Activated CD4-positive, alpha-beta T cell treated with anti-CD3 and anti-CD28 coated beads for 48 hours (primary cell): ENCODE data around the gene USHBP1.

ENCODE experiments used
- DNase-seq: peaks from one replicate; pipeline ENCODE4 v3.0.0-alpha.2; 2020

Gene USHBP1

DNA sequence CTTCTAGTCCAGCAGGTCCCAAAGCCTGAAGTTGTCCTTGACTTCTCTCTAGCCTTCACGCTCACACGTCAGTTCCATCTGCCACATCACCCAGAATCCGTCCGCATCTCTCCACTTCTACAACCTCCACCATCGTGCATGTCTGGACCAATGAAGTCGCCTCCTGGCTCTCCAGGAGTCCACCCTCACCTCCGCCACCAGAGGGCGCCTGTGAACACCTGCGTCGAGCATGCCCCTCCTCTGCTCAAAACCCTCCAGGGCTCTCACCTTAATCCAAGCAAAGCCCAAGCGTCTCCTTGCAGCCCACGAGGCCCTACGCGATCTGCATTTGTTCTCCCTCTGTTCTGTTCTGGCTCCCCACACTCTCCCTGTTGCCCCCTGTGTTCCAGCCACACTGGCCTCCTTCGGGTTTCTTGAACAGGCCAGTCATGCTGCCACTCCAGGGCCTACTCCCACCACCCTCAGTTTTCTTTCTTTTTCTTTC is 3.7 kb downstream of the USHBP1 start:
- DNase-seq: peak; percentile 95

DNA sequence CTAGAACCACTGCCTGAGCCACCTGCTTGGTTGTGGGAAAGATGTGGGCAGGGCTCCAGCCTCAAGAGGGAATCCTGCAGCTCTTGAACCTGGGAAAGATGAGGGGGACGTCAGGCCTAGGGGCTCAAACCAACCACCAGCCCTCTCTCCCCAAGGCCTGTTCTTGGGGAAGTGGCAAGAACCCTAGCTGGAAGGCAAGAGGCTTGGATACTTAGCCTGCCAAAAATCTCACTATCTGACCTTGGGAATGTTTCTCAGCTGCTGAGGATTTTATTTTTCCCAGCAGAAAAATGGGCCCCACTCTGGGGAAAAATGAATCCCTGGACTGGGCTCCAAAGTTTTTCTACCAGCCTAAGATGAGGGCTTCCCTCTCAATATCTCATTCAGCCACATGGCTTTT is 4.6 kb downstream of the USHBP1 start:
- no peak for DNase-seq

DNA sequence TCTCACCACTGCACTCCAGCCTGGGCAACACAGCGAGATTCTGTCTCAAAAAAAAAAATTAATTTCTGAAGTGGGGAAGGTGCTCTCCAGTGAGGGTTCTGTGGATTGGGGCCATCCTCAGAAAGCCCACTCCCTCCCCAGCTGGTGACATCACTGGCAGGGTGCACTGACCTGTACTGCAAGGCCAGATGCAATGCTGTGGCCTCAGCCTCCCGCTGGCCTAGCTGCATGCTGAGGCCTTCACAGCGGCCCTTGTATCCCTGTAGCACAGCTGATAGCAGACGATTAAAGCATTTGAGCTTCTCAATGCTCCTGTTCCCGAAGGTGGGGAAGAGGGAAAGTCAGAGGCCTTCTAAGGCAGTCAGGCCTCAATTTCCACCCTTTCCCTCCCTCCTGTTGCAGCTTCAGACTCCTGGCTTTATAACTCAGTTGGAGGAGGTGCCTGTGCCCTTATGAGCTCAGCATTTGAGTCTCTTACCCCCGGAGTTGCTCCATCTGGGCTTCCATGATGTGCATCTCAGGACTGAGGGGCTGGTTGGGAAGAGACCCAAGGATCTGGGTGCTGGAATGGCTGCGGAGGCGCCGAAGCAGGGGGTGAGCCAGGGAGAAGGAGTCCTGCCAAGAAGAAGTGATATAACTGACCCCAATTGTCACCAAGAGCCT is 5.3 kb downstream of the USHBP1 start:
- no peak for DNase-seq

DNA sequence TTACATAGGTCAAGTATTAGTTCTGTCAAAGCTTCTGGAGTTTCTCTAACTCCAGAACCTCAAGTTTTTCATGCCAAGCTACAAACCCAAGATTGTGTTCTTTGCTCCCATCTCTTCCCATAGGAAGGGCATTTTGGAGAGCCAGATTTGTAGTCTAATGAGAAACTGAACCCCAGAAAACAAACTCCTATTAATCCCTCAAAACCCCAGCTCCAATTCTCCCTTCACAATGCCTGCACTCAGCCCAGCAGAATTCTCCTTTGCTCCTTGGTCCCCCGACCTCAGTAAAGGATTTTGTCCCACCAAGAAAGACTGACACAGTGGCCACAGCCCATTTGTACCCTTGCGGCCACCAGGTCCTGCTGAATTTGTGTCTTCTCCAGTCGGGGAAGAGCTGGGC is 8.4 kb downstream of the USHBP1 start:
- DNase-seq: no peak

DNA sequence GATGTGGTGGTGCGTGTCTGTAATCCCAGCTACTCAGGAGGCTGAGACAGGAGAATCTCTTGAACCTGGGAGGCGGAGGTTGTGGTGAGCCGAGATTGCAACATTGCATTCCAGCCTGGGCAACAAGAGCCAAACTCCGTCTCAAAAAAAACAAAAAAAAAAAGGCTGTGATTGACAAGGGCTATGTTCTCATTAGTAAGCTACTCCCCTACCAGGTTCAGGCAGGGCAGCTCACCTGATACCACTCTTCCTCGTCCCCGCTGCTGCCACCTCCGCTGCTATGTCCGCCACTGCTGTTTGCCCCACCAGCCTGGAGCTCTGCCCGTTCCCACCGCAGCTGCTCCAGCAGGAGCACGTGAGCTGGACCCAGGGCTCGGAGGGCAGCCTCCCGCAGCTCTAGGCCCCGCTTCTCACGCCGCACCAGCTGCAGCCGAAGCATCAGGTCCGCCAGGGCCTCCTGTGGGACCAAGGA is 9.4 kb downstream of the USHBP1 start:
- no peak for DNase-seq

DNA sequence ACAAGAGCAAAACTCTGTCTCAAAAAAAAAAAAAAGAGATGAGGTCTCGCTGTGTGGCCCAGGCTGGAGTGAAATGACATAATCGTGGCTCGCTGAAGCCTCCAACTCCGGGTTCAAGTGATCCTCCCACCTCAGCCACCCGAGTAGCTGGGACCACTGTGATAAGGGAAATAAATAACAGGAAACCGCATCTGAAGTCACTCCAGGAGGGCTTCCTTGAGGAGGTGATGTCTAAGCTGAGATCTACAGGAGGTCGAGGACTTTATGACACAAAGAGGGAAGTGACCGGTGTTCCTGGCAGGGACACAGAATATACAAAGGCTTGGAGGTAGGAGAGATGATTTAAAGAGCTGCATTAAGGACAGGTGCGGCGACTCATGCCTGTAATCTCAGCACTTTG is 9.9 kb downstream of the USHBP1 start:
- DNase-seq: no peak

DNA sequence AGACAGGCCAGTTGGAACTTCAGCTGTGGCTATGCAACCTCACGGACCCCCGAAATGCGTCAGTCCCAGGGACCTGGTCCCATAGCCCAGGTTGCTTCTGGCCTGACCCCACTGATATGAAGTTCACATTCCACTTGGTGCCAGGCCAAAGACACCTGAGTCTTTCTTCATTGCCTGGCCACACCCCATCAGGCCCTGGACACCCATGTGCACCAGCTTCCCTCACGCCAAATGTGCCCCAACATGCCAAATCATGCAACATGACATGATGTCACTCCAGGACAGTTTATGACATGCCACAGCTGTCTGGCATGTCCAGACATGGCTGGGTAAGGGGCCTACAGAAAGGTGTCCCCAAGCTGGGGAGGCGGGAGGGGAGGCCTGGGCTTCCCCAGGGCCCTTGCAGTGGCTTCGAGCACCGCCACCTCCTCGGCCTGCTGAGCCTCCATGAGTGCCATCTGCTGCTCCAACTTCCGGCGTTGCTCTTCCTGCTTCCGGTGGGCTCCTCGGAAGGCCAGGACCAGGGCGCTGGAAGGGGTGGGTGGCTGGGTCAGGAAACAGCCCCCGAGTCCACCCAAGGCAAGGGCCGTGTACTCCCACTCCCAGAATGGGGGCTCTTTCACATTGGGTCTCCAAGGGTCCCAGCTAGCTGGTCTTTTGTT is 14.5 kb downstream of the USHBP1 start:
- DNase-seq: no peak

DNA sequence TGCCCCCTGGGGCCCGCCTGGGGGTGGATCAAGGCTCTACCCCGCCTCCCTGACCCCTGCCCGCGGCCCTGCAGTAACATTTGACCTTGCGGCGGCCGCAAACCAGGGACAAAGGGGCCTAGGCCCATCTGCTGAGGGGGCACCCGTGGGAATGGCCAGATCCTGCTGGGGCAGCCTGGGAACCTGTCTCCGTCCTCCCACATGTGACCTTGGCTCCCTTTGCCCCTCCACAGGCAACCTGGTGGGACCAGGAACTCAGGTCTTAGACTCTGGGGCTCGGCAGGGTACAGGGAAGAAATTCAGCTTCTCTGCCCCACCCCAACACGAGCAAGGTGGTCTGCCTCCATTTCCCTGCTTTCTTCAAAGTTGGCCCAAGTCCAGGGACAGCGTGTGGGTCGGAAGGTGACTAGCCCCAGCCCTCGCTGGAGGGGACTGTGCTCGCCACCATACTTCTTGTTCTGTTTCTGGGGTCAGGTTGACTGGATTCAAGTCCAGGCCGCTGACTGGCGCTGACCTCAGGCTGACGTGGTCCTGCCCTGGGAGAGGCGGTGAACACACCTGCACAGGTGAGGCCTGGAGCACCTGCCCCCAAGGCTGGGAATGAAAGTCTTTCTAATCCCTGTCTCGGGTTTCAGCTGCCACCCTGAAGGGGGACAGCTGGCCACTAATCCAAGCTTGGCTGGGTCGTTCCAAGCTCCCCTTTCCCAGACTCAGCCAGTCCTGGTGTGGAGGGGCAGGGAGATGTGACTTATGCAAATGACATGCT is 16.4 kb downstream of the USHBP1 start:
- no peak for DNase-seq

DNA sequence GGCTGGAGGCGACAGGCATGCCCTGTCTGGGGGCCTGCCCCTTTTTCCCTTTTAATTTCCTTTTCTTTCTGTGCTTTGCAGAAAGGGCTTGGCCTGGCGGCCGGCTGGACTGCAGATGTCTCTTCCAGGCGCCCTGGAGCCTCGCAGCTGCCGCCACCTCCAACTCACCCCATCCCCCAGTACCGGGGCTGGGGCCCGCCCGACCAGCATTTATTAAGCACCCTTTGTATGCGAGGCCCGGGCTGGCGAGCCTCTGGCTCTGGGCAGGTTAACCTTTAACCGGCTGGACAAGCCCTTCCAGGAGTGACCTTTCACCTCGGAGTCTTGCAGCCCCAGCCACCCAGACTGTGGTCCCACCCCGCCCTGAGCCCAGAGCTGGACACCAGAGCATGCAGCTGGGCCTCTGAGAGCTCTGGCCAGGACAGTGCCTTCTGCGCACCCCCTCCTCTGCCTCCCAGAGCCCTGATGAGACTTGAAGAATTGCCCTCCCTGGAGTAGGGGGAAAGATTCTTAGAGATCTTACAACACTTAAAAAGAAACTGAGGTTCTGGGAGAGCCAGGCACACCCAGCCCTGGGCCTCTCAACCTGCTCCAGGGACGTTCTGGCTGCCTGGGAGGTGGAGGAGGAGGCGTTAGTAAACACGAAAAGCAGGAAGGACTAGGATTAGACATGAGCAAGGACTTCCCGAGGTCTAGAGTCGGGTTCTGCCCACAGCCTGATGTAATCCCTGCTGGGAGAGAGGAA is 17.7 kb downstream of the USHBP1 start:
- no peak for DNase-seq

DNA sequence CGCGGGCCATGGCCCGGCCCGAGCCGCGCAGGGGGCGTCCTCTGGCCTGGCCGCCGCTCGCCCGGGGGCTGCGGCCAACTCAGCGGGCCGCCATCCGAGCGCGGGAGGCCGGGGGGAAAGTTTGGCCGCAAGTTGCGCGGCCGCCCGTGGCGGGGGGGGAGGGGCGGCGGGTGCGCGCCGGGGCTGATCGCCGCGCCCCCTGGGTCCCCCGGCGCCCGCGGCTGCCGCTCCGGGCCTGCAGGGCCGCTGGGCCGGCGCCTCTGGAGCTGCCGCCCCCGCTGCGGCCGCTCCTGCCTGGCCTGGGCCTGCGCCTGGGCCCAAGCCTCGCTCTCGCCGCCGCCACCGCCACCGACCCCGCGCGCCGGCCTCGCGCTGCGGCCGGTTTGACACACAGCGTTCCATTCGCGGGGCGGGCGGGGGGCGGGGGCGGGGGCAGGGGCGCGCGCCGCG is 19.0 kb downstream of the USHBP1 start, which contains the start of gene NR2F6:
Gene NR2F6 (minus strand): TSS at position 385 of the 450 bp plus-strand sequence. CDS start 699 bp downstream, outside the sequence.
- DNase-seq: no peak

DNA sequence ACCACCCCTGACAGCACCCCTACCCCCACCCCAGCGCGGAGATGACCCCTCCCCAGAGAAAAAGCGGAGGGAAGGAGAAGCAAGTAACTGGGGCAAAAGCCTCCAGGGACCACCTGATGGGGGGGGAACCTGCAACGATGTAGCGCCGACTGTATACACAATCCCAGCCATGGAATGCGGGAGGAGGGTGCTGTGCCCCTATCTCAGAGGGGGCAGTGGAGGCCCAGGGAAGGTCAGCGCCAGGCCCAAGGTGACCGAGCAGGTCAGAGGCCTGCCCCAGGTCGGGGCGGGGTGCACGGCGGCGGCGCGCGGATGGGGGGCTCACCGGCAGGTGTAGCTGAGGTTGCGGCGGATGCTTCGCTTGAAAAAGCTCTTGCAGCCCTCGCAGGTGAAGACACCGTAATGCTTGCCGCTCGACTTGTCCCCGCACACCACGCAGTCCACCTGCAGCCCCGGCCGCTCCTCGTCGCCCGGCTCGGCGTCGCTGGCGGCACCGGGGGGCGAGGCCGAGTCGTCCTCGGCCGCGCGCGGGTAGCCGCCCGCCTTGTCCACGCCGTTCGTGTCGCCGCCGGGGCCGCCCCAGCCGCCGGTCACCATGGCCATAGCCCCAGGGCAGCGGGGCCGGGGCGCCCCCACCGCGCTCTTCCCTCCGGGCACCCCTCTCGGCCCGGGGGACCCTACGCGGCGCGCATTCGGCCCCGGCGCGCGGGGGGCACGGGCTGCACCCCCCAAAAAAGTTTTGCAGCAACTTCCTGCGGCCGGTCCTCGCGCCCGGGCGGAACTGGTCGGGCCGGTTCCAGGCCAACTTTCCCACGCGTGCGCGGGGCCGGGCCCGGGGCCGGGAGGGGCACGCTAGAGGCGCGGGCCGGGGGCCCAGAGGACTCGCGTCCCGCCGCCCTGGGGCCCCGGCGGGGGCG is 19.7 kb downstream of the USHBP1 start:
- DNase-seq: no peak

DNA sequence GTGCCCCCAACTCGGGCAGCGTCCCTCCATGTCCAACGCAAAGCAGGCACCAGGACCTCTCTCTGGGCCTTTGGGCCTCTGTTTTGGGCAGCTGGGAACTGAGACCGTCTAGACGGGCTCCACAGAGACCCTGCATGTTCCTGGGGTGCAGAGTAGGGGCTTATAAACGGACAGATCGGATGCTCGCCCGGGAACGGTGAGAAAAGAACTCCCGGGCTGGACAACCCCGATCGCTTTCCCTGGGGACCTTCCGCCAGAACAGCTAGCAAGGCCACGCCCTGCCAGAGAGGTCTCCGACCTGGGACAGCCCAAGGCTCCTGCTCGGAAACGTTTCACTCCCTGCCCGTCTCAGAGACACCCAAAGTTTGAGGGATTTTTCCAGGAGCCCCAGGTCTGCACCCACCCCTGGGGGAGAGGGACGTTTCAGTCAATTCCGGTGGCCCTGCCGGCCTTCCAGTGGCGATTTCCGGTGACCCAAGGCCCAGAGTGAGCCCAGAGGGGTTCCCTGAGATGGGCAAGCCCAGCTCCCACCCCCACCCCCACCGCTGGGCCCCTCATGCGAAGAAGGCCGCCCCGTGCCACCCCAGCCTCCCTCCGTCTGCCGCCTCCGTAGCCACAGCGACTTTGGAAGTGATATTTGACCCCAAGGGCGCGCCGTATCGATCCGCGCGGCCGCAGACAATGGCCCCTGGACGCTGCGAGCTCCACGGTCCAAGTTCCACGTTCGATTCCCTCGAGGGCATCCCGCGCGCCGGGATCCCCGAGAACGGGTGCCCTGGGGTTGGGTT is 20.5 kb downstream of the USHBP1 start:
- DNase-seq: no peak

DNA sequence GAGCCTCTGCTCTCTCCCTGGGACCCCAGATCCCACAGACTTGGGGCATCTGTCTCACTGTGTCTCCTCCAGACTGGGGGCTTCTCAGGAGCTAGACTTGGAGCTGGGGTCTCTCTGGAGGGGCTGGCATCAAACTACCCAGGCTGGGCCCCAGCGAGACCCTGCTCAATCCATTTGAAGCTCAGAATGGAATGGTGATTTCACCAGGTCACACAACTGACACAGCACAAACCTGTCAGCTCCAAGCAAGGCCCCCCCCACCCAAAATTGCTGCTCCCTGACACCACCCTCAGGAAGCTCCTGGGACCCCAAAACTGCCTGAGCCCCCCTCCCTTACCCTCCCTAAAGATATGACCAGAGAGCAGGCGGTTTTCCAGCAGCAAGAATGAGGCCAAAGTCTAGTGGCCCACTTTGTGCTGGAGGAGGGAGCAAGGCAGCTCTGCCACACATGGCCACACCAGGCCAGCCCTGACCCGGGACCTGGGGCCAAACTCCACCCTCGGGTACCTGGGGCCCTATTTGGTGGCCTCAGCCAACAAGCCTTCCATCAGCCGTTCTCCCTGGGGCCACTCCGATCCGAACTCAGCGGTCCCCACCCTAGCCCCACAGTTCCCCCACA is 21.2 kb downstream of the USHBP1 start:
- no peak for DNase-seq

DNA sequence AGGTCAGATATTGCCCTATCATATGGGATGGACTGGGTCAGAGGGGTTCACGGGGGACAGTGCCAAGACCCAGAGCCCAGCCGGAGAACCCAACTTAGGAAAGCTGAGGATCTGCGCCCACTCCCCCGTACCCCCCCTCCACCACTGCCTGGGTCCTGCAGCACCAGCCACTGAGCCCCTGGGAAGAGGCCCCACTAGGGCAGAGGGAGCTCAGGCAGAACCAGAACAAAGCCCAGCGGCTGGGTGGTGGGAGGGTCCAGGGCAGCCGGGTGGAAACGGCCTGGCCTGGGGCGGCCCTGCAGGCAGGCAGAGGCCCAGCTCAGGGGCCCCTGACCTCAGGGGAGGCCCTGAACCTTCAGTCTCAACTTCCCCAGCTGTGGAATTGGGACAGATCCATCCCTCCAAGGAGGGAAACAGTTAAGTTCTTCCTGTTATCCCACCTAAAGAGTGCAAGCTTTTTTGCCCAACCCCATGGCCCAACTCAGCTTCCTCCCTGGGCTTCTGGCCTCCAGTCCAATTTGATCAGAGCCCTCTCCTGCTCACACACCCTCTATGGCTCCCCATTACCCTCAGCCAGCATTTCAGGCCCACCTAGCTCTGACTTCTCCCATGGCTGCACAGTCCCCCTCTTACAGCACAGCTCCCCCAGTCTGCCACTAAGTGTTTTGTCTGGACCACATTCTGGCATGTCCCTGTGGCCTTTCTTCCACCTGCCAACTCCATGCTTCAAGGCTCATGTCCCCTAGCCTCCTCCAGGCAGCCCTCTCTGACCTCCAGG is 21.9 kb downstream of the USHBP1 start:
- no peak for DNase-seq

DNA sequence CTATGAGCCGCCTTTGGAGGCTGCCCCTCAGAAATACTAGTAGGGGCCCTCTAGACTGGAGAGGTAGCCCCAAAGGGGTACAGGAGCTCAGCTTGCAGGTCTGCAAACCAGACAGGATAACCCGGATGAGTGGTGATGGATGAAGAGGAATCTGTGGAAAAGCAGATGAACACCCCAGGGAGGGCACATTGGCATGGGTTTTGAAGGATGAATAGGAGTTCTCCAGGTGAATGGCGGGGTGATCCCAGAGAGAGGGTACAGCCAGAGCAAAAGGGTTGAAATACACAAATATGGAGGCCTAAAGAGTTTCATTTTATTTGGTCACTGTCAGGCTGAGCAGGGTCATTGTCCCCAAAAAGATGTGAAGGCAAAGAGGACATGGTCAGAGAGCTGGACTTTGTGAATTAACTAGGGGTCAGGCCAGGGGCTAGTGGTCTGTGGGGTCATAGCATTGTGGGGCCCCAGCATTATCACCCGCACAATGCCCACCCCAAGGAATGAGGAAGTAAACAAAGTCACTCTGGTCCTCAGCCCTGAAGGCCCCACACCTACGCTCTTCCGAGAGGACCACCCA is 23.6 kb downstream of the USHBP1 start:
- DNase-seq: no peak

DNA sequence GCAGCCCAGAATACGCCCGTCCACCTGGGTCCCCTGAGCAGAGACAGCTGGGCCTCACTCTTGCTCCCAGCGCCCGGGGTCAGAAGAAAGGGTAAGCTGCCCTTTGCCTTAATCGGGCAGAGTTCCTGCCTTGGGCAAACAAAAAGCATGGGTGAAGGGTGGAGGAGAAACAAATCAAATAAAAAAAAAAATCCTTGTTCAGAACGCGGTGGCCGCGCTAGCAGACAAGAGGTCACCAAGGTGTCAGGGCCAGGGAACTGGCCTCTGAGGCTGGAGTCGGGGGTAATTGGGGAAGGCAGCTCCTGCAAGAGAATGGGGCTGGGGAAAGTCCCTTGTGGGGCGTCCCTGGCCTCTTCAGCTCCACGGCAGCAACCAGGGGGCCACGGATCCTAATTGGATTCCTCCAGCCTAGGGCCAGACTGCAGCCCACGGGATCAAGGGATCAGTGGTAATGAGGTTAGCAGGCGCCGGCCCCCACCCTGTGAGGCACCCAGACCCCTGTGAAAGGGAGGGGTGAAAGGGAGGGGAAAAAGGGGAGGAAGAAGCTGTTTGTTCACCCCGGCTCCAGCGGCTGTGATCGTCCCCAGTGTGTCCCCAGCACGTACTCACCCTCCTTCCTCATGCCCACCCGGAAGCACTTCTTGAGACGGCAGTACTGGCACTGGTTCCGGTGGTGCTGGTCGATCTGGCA is 24.3 kb downstream of the USHBP1 start:
- no peak for DNase-seq

DNA sequence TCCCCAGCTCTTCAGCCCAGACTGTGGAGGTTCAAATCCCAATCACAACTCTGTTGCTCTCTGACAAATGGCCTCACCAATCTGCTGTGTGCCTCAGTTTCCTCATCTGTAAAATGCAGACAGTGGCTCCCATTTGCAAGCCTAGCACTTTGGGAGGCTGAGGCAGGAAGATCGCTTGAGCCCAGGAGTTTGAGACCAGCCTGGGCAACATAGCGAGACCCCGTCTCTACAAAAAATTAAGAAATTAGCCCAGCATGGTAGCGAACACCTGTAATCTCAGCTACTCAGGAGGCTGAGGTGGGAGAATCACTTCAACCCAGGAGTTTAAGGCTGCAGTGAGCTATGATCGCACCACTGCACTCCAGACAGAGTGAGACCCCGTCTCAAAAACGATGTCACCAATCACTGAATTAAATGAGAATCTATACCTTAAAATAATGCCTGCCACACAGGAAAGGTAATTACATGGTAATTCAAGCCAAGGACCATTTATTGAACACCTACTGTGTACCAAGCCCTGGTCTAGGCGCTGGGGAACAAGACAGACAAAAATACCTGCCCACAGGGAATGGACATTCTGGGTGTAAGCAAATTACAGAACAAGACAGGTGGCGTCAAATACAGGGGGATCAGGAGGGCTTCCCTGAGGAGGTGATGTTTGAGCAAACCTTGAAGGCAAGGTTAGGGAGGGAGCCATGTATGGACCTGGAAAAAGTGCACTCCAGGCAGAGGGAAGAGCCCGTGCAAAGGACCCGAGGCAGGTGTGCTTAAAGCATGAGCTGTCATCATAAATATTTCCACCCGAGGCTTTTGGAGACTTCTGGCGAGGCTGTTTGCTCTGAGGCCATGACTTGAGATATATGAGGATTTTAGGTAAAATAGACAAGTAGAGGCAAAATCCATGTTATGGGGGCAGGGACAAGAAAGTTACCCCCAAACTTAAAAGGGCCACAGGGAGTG is 26.5 kb downstream of the USHBP1 start:
- no peak for DNase-seq
